Brain microvascular endothelial cell (primary cell): Measurements from ENCODE around the gene GADD45B.

Experiments
- DNase-seq: peaks from one replicate; pipeline ENCODE4 v3.0.0-alpha.2; 2020
- H3K27ac ChIP-seq: fragments of 250-450 bp; sonication (Bioruptor Pico); 2 replicates; pipeline ENCODE4 v1.5.1; 2020; ENCODE audit warnings: mild to moderate bottlenecking, moderate library complexity
- H3K27me3 ChIP-seq: fragments of 250-450 bp; sonication (Bioruptor Pico); replicated peaks from 2 replicates; pipeline ENCODE4 v1.5.1; 2020; ENCODE audit warnings: mild to moderate bottlenecking
- H3K36me3 ChIP-seq: fragments of 250-450 bp; sonication (Bioruptor Pico); replicated peaks from 2 replicates; pipeline ENCODE4 v1.5.1; 2020; ENCODE audit warnings: mild to moderate bottlenecking
- H3K4me3 ChIP-seq: 2 replicates; pipeline ENCODE4 v1.5.1; 2011; ENCODE audit warnings: low read depth, mild to moderate bottlenecking, control low read depth, low read length, moderate library complexity
- CTCF ChIP-seq: IDR thresholded peaks from 2 replicates; pipeline ENCODE4 v1.5.1; 2011; ENCODE audit warnings: low read depth, mild to moderate bottlenecking, moderate library complexity, low read length, control low read depth, inconsistent platforms; ENCODE audit errors: missing control alignments
- in situ Hi-C: cut with HindIII; loops from 2 replicates; pipeline ENCODE4 v1.10.0; 2017; ENCODE audit warnings: low sequenced_read_pairs, low pct_ligation_motif_present

Gene GADD45B

GRCh38 chr19:2481466-2481865 is 5.5 kb downstream of the GADD45B start:
- in situ Hi-C loops: no loop called here
- TF ChIP-seq CTCF: no peak

GRCh38 chr19:2482354-2483038 is 6.6 kb downstream of the GADD45B start:
- H3K27me3 ChIP-seq: no peaks in the 10 kb centered on the region

More at GRCh38 chr19:2481466-2481865, 5.5 kb downstream of the GADD45B start:
- no peak for DNase-seq
- Histone ChIP-seq H3K36me3 (peaks cover 16% of the 10 kb centered on the region), H3K27me3 (no peaks in the 10 kb centered on the region), H3K27ac (no peak overlapping the region), H3K4me3 (no peak overlapping the region)

GRCh38 chr19:2483084-2483483 is 7.2 kb downstream of the GADD45B start:
- Histone ChIP-seq H3K27me3 (no peaks in the 10 kb centered on the region), H3K36me3 (no peaks in the 10 kb centered on the region), H3K4me3 (no peak overlapping the region), H3K27ac (no peak overlapping the region)
- TF ChIP-seq CTCF: no peak
- DNase-seq: no peak
- in situ Hi-C loops: no loop called here

More at GRCh38 chr19:2482354-2483038, 6.6 kb downstream of the GADD45B start:
- no peak for TF ChIP-seq CTCF
- Histone ChIP-seq H3K27ac (no peak overlapping the region), H3K36me3 (peaks cover 5% of the 10 kb centered on the region), H3K4me3 (no peak overlapping the region)
- in situ Hi-C loops: no loop called here
- DNase-seq: no peak

GRCh38 chr19:2483484-2484151 is 7.7 kb downstream of the GADD45B start:
- DNase-seq: no peak
- Histone ChIP-seq H3K27me3 (no peaks in the 10 kb centered on the region), H3K36me3 (no peaks in the 10 kb centered on the region), H3K27ac (no peak overlapping the region), H3K4me3 (no peak overlapping the region)
- TF ChIP-seq CTCF: no peak
- in situ Hi-C loops: no loop called here

- Histone ChIP-seq H3K27me3 (no peaks in the 10 kb centered on the region), H3K27ac (no peak overlapping the region), H3K36me3 (no peaks in the 10 kb centered on the region), H3K4me3 (no peak overlapping the region)
- no peak for DNase-seq
- in situ Hi-C loops: no loop called here
- no peak for TF ChIP-seq CTCF
These were observed 8.4 kb downstream of the GADD45B start for GRCh38 chr19:2484178-2484937.
